HG03575 (cell line): Measurements from ENCODE around the gene SPSB1.

Experiments
- ATAC-seq: cut with Tn5 transposase; IDR thresholded peaks from one replicate; pipeline ENCODE4 v1.9.1; 2021; ENCODE audit not compliant: unreplicated experiment, insufficient number of reproducible peaks, low FRiP score; ENCODE audit errors: extremely low read depth

The SPSB1 gene

DNA sequence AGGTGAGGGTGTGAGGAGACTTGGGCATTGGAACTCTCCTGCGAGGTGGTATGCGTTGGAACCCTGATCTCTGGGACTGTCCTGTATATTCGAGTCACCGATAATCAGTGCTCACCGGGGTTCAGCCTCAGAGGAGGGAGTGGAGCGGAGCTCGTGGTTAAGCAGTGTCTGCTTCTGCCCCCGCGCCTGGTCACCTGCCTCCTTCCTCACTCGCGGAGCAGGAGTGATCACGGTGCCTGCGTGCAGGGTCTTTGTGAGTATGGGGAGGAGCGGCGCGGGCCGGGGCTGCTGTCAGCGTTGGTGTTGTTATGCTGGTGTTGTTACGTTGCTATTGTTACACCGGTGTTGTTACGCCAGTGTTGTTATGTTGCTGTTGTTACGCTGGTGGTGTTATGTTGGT lies 34.8 kb upstream of the SPSB1 start:
- ATAC-seq: no peak

DNA sequence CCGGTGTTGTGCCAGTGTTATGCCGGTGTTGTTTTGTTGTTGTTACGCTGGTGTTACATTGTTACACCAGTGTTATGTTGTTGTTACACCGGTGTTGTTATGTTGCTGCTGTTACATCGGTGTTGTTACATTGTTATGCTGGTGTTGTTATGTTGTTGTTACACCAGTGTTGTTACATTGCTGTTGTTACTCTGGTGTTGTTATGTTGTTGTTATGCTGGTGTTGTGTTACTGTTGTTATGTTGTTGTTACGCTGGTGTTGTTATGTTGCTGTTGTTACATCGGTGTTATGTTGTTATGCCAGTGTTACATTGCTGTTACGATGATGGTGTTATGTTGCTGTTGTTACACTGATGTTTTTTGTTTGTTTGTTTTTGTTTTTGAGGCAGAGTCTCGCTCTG lies 34.1 kb upstream of the SPSB1 start:
- ATAC-seq: no peak

DNA sequence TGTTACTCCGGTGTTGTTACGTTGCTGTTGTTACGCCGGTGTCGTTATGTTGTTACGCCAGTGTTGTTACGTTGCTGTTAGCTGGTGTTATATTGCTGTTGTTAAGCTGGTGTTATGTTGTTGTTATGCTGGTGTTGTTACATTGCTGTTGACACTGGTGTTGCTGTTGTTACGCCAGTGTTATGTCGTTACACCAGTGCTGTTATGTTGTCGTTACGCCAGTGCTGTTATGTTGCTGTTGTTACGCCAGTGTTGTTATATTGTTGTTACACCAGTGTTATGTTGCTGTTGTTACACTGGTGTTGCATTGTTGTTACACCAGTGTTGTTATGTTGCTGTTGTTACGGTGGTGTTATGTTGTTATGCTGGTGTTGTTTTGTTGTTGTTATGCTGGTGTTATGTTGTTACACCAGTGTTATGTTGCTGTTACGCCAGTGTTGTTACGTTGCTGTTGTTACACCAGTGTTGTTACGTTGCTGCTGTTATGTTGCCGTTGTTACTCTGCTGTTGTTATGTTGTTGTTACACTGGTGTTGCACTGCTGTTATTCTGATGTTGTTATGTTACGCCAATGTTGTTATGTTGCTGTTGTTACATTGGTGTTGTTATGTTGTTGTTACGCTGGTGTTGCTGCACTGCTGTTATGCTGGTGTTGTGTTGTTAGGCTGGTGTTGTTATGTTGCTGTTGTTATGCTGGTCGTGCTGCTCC lies 32.5 kb upstream of the SPSB1 start:
- no peak for ATAC-seq

DNA sequence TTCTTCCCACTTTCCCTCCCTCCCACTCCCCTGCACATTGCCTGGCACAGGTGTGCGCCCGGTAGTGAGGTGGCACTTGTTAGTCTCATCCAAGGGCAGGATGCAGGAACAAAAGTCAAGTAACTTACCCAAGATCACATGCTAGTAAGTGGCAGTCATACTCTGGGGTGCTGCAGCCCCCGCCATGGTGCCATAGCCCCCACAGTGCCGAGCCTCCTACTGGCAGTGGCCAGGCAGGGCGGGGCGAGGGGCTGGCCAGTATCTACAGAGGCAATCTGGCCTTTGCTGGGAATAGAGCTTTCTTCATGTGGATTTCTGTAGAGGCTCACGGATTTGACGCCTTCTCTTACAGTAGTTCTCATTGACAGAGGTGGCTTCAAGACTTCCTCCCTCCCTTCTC lies 31.2 kb upstream of the SPSB1 start:
- ATAC-seq: no peak

DNA sequence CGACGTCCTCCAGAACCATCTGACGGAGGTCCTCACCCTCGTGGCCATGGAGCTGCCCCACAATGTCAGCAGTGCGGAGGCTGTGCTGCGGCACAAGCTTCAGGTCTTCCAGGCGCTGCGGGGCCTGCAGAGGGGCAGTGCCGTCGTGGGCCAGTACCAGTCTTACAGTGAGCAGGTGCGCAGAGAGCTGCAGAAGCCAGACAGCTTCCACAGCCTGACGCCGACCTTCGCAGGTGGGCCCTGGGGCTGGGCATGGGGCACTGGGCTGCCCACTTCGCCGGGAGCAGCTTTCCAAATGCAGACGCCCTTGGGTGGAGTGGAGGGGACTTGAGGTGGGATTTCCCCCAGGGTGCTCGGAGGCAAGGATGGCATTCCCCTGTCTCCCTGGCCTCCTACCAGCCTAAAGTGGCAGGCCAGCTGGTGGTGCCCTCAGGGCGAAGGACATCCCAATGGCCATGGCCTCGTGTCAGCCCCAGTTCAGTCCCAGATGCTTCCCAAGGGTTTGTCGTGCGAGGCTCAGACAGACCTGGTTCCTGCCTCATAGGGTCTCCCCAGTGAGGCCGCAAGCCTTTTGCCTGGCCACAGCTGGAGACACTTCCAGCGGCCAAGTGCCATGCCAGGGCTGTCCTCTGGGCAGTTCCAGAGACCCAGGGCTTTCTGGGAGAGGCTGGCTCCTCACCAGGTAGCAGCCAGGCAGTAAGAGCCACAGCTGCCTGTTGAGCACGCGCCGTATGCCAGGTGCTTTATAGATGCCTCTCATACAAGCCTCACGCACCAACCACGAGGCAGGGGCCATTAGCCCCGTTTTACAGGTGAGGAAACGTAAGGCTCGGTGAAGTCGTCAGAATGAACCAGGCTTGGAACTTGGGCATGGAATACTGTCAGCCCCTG lies 30.4 kb upstream of the SPSB1 start:
- no peak for ATAC-seq

DNA sequence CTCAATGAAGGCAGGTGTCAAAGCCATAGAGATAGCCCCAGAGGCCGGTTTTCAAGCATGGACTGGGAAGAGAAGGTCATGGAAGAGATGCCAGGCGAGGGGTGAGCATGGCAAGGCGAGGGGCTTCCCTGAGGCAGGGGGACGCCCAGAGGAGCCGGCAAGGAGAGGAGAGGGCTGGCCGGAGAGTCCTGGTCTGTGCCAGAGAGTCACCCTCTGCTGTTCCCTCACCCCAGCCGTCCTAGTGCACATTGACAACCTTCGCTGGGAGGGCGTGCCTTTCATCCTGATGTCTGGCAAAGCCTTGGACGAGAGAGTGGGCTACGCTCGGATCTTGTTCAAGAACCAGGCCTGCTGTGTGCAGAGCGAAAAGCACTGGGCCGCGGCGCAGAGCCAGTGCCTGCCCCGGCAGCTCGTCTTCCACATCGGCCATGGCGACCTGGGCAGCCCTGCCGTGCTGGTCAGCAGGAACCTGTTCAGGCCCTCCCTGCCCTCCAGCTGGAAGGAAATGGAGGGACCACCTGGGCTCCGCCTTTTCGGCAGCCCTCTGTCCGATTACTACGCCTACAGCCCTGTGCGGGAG lies 29.3 kb upstream of the SPSB1 start:
- no peak for ATAC-seq

DNA sequence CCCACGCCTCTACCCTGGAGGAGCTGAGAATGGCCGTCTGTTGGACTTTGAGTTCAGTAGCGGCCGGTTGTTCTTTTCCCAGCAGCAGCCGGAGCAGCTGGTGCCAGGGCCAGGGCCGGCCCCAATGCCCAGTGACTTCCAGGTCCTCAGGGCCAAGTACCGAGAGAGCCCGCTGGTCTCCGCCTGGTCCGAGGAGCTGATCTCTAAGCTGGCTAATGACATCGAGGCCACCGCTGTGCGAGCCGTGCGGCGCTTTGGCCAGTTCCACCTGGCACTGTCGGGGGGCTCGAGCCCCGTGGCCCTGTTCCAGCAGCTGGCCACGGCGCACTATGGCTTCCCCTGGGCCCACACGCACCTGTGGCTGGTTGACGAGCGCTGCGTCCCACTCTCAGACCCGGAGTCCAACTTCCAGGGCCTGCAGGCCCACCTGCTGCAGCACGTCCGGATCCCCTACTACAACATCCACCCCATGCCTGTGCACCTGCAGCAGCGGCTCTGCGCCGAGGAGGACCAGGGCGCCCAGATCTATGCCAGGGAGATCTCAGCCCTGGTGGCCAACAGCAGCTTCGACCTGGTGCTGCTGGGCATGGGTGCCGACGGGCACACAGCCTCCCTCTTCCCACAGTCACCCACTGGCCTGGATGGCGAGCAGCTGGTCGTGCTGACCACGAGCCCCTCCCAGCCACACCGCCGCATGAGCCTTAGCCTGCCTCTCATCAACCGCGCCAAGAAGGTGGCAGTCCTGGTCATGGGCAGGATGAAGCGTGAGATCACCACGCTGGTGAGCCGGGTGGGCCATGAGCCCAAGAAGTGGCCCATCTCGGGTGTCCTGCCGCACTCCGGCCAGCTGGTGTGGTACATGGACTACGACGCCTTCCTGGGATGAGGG lies 28.5 kb upstream of the SPSB1 start:
- no peak for ATAC-seq

DNA sequence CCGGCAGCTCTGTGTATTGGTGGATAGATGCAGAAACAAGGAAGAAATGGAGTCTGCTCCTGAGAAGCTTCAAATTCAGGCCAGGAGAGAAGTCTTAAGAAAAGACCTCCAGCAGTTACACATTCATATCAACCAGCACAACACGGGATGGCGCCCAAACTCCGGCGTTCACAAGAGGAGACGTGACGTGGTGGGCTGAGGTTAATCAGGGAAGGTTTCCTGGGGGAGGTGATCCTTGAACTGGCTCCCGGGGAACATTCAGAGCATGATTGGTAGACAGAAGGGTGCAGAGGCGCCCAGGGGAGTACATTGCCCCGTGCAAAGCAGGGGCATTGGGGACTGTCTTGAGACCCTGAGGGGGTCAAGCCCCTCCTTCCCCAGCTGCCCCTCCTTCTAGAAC lies 27.7 kb upstream of the SPSB1 start:
- ATAC-seq: no peak

DNA sequence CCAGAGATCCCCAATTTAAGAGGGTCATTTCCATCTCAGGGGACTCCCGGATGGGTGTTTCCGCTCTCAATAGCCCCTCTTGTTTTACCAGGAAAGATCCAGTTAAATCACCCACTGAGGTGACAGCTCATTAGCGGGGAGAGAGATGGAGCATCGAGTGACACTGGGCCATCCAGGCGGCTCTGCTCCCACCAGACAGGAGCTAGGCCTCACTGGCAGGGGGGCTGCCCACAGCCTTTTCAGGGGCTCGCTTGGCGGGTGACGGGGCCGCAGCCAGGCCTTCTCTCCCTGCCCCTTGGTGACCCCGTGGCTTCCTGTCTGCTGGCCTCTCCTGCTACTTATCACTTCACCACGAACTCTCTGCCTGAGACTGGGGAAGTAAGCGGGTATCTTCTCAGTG lies 26.7 kb upstream of the SPSB1 start:
- no peak for ATAC-seq

DNA sequence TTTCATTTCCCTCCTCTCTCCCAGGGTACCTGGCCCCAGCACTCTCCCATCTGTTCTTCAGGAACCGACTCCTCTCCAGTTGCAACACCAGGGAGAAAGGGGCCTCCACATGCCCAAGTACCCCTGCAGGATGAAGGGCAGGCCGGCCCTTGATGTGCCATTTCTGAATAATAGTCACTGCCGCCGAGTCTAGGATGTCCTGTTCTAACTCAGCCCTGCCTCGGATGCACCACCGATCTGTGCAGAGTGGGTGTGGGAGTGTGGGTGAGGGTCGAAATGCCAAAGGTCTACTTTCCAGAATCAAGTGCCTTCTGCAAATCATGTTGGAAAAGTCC lies 25.4 kb upstream of the SPSB1 start:
- no peak for ATAC-seq

DNA sequence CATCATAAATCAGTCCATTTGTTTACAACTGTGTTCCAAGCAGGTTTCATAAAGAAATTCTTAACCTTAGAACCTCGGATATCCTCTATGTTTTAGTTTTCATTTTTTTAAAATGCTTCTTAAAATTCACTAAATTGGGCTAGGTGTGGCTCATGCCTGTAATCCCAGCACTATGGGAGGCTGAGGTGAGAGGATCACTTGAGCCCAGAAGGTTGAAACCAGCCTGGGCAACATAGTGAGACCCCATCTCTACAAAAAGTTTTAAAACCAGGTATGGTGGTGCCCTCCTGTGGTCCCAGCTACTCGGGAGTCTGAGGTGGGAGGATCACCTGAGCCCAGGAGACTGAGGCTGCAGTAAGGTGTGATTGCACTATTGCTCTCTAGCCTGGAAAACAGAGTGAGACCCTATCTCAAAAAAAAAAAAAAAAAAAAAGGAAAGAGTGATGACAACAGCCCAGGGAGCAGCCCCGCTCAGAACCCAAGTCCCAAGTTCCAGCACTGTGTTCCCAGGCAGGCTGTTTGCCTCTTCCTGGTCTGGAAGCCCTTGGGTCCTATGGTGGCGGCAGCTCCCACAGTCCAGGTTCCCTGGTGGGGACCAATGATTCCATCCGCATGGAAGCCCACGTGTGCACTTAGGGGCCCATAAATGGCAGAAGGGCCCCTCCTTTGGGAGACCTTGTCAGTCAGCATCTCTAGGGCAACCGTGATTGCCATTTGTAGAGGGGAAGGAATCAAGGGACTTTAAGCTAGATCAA lies 24.7 kb upstream of the SPSB1 start:
- no peak for ATAC-seq

DNA sequence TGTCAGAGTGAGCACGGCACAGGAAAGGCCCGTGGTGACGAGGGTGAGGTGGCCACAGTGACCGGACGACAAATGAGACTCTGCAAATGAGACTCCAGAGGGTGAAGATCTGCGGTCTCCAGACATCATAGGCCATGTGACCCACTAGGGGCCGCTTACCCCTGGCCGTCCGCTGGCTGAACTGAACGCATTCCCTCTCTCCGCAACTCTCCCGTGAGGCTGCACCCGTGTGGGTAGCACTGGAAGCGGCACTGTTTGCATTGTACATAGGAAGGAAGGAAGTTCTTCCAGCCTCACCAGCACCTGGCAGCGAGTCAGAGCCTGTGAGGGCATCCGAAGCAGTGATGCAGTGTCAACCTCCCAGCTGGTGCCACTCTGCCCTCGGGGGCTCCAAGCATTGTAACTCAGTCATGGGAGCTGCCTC lies 23.6 kb upstream of the SPSB1 start:
- ATAC-seq: no peak

DNA sequence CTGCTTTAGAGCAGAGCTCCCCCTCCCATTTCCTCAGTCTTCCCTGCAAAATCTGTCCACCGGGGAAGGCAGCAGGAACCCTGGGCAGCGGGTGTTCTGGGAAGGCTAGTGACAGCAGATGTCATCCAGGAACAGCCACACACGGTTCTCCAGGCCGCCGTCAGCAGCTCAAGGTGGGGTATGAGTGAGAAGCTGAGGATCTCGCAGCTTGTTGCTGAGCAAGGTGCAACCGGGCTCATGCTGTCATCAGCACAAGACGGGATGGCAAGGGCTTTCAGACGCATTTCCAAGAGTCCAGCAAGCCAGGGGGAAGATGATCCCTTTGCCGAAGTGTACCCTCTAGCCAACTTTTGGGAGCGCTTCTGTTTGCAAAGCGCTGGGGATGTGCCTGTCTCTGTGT lies 23.0 kb upstream of the SPSB1 start:
- no peak for ATAC-seq

DNA sequence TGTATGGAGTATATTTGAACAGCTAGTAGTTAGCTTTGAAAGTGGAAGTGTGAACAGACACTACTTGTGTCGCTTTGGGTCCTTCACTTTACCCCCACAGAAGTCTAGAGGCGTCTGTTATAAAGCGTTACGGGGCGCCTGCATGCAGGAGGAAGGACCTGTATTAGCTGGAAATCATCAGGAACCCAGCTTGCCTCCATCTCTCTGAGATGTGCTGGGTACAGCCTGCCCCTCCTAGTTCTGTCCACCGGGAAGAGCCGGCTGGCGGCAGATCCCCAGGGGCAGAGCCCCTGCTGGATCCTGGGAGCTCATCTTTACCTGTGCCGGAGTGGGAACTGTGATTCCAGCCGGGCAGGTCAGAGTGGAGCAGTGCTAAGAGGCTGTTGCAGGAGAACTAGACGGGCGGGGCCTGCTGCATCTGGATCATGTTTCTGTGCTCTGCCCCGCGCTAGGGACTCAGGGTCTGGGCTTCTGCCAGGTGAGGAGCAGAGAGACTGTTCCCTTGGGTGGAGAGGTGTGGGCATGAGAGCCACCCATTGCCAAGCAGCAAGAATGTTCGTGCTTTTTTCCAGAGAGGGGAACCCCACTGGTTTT lies 22.3 kb upstream of the SPSB1 start:
- no peak for ATAC-seq

DNA sequence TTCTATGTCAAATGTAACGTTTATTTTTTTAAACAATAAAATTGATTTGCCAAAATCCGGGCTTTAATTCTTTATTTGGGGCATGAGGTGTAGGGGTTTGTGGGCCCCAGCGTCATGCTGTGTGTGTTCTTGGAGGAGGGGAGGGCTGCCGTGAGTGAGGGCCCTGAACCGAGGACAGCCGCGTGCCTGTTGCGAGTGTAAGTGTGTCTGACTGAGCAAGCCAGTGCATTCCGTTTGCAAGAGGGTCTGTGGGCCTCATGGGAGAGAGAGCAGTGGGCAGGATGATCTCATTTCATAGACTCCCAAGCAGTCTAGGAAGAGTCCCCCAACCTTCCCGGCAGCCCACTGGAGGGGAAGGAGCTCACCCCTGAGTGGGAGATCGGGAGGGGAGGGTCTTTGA lies 21.4 kb upstream of the SPSB1 start:
- no peak for ATAC-seq

DNA sequence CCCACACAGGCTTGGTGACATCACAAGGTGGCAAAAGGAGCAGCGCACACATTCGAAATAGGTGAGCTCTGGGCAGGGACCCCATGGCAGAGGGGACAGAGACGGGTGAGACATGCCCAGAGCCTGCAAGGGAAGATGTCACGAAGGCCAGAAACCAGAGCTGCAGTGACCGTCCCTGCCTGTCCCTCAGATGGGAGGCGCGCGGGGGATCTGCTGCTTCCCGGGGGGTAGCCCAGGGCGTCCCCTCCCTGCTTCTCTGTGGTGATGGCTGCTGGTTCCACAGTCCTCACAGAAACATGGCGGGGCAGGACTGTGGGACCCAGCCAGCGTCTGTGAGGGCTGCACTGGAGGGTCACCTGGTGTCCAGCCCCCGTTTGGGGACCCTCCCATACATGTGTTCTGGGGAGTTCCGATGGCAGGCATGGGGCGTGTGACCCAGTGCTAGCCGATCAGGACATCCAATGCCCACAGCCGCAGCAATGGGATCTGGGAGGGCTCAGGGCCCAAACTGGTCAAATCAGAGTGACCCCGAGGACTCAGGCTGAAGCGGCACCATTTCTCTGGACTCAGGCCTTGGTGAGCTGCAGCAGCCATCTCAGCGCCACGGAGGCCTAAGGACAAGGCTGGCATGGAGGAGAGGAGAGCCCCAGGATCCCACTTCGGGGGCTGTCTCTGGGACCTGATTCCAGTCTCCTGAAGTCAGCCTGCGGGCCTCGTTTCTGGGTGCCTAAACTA lies 20.7 kb upstream of the SPSB1 start:
- no peak for ATAC-seq

DNA sequence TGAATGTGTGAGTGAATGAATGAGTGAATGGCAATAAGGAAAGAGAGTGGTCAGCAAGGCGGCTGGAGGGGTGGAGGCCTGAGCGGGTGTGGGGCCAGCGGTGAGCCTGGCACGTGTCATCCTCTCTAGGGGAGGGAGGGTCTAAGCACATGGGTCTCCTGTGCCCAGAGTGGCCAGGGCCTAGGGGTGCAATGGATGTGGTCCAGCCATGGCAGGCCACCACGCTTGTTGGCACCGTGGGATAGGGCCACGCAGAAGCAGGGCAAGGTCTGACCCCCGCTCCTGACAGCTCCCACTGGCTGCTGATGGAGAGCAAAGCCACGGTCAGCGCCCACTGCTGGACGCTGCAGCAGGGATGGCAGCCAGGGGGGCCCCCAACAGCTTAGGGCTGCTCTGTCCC lies 19.5 kb upstream of the SPSB1 start:
- ATAC-seq: no peak

DNA sequence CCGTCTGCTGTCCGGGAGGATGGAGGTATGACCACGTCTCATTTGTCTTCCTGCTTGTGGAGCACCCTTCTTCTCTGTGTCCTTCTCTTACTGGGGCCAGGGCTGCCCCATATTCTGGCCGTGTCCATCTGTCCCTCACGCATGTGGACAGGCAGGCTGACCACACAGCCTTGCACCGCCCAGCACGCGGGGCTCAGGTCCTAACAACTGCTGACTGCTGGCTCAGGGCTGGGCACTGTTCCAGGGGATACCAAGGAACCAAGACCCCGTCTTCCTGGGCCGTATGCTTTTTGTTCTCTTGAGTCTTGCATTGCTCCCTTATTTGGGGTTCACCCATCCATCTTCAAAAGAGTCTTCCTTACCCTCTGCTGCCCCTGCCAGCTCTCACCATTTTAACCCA lies 17.5 kb upstream of the SPSB1 start:
- ATAC-seq: no peak
